Measurements from ENCODE around the gene RPS26.

GRCh38 chr12:55995366-55995765 lies 46.4 kb upstream of the RPS26 start:
- TF ChIP-seq CTCF (IDR thresholded peaks at IDR 0.05) (no peak), POLR2A (IDR thresholded peaks at IDR 0.05; ENCODE audit: low read depth) (no peak), EP300 (IDR thresholded peaks at IDR 0.05) (no peak)

All from esophagus muscularis mucosa (tissue), 4 donors.